NOMO-1 treated with dmso at 0.1 percent for 144 hours (cell line): Measurements from ENCODE around the gene PPP1R16B.

ENCODE experiments used
- DNase-seq: peaks from one replicate; lab custom pipeline; 2025; ENCODE audit not compliant: unreplicated experiment; lab: John Stamatoyannopoulos, UW

PPP1R16B gene

DNA sequence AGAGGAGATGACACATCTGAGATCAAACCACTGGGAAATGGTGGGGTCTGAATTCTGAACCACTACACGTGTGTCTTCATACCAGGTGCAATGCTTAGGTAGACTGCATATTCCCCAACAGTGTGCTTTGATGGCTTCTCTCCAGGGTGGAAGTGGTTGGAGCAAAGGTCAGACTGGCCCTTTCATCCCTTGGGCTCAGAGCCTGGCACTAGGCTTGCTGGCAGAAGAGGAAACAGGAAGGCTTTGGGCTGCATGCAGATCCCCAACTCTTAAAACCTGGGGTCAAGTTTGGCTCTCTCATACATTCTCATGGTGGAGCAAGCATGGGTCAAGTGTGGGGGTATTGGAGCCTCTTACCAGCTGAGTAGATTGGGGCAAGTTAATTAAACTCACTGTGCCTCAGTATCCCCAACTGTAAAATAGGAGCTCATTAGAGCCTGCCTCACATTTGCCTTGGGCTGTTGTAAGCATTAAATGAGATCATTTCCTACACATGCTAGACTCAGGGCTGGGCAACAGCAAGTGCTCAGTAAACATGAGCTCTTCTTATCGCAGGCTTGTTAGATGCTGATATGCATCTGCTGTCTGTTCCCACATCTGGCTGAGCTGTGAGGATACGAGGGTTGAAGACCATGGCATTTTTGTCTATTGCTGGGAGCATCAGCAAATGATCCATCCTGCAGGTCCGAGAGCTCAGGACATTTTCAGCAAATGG, 69.1 kb downstream of the PPP1R16B start:
- DNase-seq = no peak

DNA sequence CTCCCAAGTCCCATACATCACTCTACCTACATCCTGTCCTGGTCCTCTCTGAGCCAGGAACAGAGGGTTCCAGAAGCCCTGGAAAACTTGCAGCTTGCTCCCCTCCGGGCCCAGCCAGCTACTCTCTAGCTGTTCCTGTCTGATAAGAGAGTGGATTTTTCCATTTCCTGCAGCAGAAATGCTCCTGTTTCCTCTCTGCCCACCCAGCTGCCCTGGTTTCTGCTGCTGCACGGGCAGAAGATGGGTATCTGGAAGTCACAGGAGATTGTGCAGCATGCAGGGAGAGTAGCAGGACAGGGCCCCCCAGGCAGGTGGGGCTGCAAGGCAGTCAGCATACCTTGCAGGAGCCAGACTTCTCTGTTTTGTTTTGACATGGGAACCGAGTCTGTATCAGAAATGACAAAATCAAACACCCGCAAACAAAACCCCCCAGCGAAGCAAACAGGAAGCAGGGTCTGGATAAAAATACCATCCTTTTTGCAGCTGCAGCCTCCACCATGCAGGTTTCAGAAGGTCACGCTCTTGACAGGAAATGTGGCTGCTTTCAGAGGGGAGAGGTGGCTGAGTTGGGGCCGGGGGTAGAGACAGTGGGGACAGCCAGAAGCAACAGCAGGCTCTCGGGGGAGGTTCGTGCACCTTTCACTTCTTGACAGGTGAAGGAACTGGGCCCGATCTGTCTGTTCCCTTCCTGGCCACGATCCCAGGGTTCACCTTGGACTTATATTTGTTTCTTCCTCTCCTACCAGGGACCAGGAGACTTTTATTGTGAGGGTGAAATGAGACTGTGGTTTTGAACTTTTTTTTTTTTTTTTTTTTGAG, 69.9 kb downstream of the PPP1R16B start:
- no peak for DNase-seq

DNA sequence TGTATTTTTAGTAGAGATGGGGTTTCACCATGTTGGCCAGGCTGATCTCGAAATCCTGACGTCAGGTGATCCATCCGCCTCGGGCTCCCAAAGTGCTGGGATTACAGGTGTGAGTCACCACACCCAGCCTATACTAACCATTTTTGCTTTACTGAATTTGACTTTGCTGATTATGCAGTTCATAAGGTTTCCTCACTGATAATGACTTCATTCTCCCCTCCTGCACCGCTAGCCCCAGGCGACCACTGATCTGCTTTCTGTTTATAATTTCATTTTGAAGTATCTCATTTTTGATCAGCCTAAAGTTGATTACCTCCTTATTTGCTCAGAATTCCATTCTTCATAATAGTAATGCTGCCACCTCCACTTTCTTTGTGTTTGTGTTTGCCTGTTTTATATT, 72.0 kb downstream of the PPP1R16B start:
- no peak for DNase-seq

DNA sequence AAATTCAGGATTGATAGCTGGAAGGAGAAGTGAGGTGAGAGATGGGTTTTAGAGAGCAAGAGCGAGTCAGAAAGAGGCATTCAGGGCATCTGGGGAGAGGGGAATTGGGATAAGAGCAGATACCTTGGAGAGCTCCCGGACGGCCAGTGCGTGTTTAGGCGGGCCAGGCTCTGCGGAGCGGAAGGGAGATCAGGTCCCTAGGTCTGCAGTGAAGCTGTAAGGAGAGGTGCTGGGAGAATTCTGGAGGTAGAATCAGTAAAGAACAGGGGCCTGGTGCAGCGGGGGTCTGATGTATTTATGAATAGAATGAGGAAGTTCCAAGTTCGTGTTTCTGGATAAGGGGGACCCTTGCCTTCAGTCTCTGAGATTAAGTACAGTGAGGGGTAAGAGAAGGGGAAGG, 73.4 kb downstream of the PPP1R16B start:
- no peak for DNase-seq

DNA sequence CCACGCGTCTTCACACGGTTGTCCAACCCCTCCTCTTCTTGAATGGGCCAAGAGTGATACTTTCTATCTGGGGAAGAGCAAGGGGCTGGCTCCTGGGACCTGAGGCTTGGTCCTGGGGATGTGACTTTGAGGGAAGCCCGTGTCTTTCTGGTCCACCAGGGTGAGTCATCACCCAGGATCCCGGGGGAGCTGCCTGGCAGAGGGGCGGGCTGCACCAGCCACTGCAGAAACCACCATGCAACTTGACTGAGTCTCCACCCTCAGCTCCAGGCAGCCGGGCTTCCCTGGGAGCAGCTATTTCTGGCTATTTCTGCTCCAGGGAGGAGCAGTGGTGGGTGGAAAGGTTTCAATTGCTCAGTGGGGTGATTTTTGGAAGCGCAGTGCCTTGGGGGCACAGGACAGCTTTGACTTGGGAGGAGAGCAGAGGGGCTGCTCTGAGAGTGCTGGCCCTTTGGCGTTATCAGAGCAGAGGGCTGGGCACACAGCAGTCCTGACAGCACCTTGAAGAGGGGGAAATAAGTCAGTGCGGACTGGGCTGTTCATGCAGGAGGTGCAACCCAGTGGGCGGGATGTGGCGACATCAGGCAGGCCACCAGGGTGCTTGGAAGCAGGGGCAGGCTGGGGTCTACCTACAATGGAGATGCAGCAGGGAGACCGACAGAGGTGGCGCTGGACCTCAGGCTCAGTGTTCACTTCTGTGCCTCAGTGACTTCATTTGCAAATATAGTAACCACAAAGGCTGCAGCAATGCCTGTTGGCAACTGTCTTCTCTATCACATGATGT, 75.6 kb downstream of the PPP1R16B start:
- DNase-seq = no peak

DNA sequence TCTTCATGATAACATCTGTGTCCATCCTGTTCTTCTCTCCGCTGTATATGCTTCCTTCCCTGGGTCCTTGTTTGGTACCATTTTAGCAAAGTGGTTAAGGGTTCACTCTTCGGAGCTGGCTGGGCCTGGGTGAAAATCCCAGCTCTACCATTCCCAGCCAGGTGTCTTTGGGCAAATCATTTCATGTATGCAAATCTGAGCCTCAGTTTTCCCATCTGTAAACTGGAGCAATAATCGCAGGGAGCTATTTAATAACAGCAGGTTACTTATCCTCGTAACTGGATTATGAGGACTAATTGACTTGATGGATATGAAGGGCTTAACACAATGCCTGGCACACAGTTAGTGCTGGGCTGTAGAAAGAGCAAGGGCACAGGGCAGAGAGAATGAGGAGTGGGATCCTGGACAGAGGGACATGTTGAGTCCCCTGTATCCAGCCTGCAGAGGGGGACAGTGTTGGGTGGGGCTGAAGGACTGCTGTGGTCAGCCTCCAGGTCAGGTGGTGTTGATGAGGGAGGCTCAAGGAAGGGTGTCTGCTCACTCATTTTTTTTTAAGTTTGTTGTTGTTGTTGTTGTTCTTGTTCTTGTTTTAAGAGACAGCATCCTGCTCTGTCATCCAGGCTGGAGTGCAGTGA, 76.4 kb downstream of the PPP1R16B start:
- no peak for DNase-seq

DNA sequence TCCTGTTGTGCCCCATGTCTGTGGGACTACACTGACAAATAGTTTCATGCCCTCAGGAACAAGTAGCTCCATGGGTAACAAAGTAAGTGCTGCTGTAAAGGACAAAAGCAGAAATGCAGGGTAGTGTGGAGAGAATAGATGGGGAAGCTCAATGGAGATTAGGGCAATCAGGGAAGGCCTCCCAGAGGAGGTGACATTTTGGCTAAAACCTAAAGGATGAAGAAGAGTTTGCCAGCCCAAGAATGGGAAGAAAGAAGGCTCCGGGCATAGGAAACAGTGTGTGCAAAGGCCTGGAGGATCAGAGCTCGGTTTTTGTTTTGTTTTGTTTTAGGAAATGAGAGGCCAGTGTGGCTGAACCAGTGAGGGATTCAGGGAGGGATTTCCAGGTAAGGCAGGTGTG, 77.1 kb downstream of the PPP1R16B start:
- no peak for DNase-seq

DNA sequence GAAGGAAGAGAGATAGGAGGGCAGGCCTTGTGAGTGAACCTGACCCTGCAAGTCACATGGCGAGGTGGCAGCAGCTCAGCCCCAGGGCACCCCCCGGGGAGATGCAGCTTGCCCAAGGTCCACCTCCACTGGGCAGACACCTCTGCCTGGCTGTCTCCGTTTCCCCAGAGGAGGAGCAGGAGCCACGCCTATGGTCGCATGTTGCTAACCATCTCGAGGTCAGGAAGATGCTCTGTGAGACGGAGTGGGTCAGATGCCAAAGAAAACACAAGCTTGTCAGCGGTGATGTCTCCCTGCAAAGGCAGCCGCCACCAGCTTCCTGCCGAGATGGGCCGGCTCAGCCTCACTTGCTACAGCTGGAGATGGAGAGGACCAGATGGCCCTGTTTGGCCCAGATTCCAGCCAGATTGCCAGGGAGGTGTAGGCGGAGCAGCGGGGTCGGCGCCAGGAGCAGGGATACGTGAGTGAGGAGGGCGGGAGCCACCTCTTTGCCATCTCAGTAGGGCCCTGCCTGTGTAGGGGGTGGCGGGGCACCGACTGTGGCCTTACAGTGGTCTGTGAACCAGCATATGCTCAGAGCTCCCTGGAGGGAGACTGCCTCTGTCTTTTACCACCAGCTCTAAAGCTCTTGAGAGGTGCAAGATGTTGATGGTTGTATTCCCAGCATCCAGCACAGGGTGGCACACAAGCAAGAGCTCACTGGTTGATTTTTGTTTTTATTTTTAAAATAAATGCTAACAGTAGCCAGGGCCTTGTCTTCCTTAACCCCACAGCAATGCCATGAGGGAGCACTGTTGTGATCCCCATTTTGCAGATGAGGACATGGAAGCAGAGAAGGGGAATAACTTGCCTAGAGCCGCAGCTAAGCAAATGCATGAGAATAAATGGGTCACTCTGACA, 77.8 kb downstream of the PPP1R16B start:
- no peak for DNase-seq

DNA sequence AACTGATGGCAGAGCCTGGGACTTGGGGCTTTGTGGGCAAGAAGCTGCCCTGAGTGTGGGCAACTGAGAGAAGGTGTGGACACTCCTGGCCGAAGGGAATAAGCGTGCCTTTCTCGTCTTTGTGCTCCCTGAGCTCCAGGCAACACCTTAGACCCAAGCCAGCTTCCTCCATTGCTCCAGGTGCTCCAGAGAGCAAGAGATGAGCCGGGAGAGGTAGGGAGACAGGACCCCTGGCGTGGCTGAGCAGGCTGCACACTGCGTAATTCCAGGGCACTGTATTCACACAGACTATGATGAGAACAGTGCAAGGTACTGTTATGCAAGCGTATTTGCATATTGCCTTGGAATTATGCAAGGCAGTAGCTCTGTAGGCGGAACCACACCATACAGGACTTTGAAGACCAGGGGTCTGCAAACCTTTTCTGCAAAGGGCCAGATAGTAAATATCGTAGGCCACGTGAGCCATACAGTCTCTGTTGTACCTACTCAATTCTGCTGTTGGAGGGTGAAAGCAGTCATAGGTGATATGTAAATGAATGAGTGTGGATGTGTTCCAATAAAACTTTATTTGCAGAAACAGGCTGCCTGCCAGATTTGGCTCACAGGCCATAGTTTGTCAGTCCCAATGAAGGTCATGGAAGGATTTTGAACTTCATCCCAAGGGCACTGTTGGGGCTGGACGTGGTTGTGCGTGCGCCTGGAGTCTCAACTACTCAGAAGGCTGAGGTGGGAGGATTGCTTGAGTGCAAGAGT, 78.7 kb downstream of the PPP1R16B start:
- peak; percentile 20 for DNase-seq

DNA sequence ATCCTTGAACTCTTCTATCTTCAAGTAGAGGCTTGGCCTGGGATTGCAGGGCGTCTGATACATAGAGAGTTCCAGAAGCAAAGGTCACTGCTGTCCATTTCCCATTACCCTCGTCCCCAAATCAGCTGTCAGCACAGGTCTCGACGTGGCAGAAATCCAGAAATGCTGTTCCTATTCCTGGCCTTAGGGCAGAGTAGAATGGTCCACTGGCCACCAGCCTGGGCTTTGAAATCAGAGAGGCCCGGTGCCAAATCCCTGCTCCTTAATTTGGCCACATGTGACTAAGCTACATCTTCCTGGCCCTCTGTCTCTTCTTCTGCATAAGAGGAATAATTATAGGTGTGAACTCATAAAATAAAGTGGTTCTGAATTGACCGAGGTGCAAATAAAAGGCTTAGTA, 79.9 kb downstream of the PPP1R16B start:
- DNase-seq = no peak

DNA sequence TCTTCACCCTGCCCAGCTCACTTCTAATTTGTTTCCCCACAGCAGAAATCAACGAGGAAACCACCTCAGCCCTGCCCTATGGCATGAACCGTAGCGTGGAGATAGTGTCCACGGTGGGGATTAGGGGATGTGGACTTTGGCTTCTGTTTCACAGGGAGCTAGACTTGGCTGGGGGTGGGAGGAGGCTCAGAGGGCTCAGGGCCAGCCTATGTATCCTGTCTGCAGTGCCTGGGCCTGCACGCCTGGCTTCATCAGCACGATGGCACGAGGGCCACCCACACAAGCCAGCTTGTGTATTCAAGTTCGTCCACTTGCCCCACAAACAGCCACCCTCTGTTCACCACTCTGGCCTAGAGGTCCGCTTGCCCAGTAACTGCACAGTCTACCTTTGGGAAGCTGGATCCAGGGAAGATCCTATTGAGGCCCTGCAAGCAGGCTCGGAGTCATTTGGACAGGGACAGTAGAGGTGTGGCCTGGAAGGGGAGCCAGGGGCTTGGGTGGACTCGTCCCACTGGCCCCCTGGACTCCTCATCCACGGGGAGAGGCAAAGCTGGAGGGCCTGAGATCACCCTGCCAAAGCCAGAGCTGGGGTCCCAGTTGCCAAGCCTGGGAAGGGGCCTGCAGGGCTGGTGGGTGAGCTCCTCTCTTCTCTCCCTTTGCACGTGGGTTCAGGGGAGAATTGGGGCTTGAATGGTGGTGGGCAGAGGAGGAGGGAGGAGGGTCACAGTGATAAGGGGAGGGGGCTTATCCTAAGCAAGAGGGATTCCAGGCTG, 82.7 kb downstream of the PPP1R16B start:
- no peak for DNase-seq

DNA sequence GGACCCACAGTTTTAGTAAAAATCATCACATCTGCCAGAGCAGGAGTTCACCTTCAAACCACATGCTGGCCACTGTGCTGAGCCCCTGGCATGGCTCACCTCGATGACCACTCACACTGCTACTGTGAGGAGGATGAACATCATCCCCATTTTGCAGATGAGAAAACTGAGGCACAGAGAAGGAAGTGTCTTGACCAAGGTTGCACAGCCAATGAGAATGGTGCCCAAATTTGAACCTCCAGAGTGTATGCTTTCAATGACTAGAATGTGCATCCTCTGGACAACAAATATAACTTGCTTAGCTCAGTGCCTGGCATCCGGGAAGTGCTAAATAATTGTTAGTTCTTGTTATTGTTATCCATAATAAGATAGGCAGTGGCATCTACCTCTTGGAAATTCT, 83.6 kb downstream of the PPP1R16B start:
- no peak for DNase-seq

DNA sequence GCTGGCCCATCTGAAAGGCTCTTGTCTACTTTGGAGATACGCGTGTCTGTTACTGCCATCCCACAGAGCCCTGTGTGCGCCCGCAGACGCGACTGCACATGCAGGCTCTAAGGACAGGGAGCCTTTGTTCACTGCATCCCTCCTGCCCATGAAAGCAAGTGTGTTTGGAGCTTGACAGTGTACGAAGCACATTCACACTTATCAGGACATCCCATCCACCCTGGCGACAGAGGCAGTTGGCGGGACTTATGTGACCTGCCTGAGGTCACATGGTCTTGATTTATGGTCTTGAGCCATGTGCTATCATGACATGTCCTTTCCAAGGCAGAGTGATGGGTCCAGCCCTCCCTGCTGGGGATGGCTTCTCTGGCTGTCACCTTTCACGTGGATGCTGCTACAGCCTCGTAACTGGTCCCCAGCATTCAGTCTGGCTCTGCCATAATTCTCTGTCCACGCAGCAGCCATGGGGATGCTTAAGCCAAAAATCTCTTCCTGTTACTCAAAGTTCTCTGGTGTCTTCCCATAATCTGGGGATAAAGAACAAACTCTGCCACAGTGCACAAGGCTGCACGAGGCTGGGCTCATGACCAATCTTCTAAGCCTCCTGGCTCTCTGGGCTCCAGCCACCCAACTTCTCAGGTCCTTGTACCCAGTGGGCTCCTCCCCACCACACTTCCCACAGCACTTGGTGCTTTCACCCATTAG, 84.4 kb downstream of the PPP1R16B start:
- DNase-seq = no peak

DNA sequence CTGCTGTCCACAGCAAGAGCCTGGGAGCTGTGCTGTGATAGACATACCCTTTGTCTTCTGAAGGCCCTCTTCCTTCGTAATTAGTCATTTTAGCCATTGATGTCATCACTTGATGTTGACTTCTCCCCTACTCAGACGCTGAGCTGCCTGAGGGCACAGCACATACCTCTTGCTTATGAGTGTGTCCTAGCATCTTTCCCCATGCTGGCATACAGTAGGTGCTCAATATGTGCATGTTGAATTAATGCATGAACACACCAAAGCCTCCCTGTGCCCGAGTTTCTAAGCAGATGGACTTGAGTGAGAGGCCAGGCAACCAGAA, 85.0 kb downstream of the PPP1R16B start:
- no peak for DNase-seq

DNA sequence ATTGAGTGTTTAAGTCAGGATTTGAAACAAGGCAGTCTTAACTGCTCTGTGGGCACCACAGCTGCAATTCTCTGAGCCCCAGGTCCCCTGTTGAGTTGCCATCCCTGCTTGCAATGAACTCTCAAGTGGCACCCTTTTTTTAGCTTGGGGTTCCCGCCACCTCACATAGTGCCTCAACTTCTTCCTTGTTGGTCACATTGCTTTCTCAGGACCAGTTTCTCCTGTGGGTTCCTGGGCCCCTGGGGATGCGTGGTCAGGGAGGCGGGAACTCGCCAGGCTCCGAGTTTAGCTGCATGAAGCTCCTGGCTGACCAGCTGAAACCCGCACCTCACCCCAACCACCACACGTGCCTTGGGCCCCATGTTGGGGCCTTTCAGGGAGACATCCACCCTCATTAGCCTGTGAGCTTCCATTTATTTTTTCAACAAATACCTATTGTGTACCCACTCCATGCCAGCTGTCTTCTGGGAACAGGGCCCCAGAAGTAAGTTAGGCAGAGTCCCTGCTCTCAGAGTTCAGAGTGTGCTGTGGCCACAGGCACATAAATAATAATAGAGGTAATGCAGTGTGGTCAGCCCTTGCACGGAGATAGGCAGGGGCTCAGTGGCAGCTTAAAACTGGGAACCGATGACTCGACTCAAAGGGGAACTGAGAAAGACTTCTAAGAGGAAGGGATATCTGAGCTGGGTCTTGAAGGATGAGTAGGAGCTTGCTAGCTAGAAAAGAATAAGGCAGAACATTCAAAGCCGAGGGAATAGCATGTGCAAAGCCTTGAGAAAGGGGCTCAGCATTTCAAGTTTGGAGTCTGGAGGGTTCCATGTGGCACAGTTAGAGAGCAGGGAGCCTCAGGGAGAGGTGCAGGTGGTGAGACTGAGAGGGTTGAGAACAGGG, 86.8 kb downstream of the PPP1R16B start:
- peak; percentile 68 for DNase-seq

DNA sequence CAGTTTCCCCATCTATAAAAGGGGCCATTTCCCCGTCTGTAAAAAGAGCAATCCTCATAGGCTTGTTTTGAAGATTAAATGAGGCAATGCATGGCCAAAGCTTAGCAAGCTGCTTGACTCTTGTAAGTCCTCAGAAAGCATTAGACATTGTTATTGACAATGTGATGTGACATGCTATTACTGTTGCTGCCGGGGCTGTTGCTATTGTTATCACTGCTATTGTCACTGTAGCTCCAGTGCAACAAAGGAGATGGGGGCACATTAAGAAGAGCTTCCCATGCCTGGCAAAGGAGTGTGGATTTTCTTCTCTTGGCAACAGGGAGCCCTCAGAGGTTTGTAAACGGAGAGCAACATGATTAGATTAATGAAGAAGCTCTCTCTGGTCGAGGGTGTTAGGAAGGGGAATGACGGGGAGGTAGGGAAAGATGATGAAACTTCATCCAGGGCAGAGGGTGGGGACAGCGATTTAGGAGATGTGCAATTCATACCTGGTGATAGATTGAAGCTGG, 87.6 kb downstream of the PPP1R16B start:
- DNase-seq = no peak

DNA sequence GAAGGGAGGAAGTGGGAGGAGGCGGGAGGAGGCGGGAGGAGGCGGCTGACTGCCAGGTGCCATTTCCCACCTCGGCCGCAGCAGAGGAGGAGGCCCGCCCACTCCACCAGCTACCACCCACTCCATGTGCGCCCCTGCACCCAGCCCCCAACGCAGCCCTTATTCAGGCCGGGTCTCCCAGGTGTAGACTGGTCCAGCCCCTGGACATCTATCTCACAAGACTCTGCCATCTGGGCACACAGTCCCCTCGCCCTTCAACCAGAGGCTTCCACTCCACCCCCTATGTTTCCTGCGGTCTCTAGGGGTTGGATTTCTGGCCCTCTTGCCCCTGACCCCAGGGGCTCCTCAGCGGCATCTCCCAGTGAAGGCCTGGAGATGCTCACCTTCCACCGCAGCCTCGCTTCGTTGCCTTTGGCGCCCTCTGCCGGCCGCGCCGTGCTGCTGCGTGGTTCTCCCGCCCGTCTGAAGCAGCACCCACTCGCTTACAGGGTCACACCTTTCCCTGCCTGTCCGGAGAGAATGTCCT, 88.1 kb downstream of the PPP1R16B start:
- peak; percentile 17 for DNase-seq
